HG03521 (cell line): ENCODE results near the gene HOXA3.

Experiments used
- ATAC-seq: cut with Tn5 transposase; IDR thresholded peaks from one replicate; pipeline ENCODE4 v1.9.1; 2021; ENCODE audit warnings: mild to moderate bottlenecking, moderate library complexity; ENCODE audit not compliant: unreplicated experiment

The HOXA3 gene

GRCh38 chr7:27179503-27180430, 27.4 kb upstream of the HOXA3 start:
- ATAC-seq = no peak

GRCh38 chr7:27179030-27179429, 26.6 kb upstream of the HOXA3 start:
- no peak for ATAC-seq

- ATAC-seq = no peak
Observed at GRCh38 chr7:27178366-27178765, 26.0 kb upstream of the HOXA3 start.

GRCh38 chr7:27177795-27178320, 25.5 kb upstream of the HOXA3 start:
- ATAC-seq = no peak

- ATAC-seq = no peak
Observed at GRCh38 chr7:27176962-27177794, 24.8 kb upstream of the HOXA3 start.

- no peak for ATAC-seq
Observed at GRCh38 chr7:27176524-27176845, 24.1 kb upstream of the HOXA3 start.

- ATAC-seq = no peak
Observed at GRCh38 chr7:27175626-27176523, 23.5 kb upstream of the HOXA3 start.

GRCh38 chr7:27174874-27175625, 22.7 kb upstream of the HOXA3 start:
- ATAC-seq = no peak

- no peak for ATAC-seq
Observed at GRCh38 chr7:27173956-27174873, 21.8 kb upstream of the HOXA3 start, which contains the start of gene HOXA10. TSS of gene HOXA10 (minus strand) at chr7:27174320. CDS start at chr7:27174306, 14 bp downstream.

GRCh38 chr7:27173511-27173955, 21.1 kb upstream of the HOXA3 start:
- no peak for ATAC-seq

- no peak for ATAC-seq
Observed at GRCh38 chr7:27172823-27173510, 20.6 kb upstream of the HOXA3 start.

- no peak for ATAC-seq
Observed at GRCh38 chr7:27172315-27172774, 20.0 kb upstream of the HOXA3 start.

- no peak for ATAC-seq
Observed at GRCh38 chr7:27171637-27172314, 19.4 kb upstream of the HOXA3 start.

- no peak for ATAC-seq
Observed at GRCh38 chr7:27171325-27171636, 18.9 kb upstream of the HOXA3 start.

- ATAC-seq = no peak
Observed at GRCh38 chr7:27170426-27171324, 18.3 kb upstream of the HOXA3 start.

GRCh38 chr7:27169658-27170425, 17.5 kb upstream of the HOXA3 start:
- ATAC-seq = no peak
